GM19463 (cell line): Measurements from ENCODE around the gene CIB2.

Source experiments
- ATAC-seq: cut with Tn5 transposase; IDR thresholded peaks from one replicate; pipeline ENCODE4 v1.9.1; 2021; ENCODE audit warnings: mild to moderate bottlenecking, moderate library complexity; ENCODE audit not compliant: unreplicated experiment

The CIB2 gene

DNA sequence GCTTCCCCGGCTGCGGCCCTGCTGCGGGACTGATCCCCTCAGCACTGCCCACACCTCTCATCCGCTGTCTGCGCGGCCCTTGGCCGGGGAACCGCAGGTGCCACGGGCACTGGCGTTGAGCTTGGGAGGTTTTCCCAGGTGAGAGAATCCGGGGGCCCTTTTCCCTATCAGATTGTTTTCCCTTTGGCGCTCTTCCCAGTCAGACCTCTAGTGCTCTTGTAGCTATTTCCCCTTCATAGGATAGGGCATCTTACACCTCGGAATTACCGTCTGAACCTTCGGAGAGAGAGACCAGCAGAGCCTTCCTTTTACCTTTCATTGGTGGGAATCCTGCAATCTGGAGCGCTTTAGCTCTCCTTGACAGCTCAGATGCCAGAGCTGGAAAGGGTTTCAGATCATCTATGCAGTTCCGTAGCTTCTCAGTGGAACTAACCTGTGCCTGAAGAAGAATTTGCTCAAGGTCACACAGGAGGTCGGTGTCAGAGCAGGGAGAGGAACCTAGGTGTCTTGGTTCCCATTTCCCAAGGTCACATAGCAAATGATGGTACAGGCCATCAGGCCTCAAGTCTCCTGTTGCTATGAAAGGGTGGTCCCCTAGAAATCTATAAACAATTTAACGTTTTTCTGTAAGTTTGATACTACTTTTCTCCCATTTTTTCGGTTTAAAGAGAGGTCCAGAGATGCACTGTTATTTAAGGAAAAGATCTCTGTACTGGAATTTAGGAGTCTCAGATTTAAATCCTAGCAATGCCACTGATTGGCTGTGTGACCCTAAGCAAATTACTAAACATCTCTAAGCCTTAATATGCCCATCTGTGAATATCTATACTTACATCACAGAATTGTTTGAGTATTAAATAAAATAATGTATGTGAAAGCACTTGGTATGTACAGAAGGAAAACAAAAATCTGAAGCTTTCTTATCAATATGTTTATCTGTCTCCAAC, 18.8 kb upstream of the CIB2 start:
- no peak for ATAC-seq

DNA sequence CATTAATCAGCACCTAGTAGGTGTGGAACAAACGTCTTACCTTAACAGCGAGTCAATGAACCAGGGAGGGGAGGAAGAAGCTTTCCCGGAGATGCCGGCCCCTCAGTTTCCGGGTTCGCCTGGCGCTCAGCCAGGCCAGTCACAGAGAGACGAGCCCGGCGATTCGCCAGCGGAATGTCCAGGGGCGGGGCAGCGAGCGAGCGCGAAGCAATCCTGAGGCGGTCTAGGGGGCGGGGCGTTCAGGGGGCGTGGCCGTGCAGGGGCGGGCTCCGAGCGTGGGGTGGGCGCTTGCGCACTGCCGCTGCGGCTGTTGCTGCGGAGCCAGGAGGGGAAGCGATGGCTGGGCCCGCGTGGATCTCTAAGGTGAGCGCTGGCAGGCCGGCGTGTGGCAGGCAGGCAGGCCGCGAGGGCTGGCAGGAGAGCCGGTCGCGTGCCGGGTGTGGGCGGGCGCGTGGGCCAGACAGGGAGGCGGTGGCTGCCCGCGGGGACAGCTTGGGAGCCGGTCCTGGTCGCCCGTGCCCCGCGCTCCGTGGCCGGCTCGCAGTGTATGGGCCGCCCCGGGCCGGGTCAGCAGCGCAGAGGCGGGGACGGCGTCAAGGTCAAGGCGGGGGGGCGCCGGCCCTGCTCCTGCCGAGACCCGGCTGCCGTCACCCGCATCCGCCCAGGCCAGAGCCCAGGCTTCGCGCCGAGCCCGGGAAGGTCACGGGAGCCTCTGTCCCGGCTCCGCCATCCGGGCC, 18.0 kb upstream of the CIB2 start, which contains the start of gene IDH3A:
IDH3A (plus strand) TSS at position 295 of the 737 bp plus-strand sequence; CDS start at position 337, 42 bp downstream.
- ATAC-seq = peak; percentile 82

DNA sequence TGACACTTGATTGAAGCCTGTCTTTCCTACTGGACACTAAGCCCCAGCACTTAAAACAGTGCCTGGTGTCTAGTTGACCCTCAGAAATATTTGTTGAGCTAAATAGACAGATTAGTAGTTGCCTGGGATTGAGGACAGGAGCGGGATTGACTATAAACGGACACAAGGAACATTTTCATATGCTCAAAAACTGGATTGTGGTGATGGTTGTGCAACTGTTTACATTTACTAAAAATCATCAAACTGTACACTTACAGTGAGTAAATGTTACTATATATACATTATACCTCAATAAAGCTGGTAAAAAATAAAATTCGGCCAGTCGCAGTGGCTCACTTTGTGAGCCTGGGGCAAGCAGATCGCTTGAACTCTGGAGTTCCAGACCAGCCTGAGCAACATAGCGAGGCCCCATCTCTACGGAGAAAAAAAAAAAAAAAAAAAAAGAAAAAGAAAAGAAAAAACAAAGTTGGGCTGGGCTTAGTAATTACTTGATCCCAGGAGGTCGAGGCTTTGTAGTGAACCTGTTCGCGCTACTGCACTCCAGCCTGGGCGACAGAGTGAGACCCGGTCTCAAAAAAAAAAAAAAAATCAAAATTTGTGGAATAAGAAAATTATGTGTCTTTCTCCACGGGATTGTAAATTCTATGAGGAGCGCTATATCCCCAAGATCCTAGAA, 17.3 kb upstream of the CIB2 start:
- ATAC-seq = no peak

DNA sequence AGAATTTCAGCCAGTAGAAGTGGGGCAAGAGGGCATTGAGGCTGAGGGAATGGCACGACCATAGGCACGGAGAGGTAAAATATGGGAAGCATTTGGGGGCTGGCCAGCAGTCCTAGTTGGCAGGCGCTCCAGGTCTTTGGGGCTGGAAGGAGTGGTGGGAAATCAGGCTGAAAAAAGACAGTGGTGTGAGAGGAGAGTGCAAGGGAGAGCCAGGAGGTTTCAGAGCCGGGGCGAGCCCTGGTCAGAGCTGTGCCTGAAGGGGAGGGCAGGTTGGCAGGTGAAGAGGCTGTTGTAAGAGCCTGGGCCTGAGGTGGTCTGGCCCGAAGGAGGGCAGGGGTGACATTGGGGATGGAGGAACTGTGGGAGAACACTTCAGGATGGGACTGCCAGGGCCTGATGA, 16.3 kb upstream of the CIB2 start:
- ATAC-seq = no peak

DNA sequence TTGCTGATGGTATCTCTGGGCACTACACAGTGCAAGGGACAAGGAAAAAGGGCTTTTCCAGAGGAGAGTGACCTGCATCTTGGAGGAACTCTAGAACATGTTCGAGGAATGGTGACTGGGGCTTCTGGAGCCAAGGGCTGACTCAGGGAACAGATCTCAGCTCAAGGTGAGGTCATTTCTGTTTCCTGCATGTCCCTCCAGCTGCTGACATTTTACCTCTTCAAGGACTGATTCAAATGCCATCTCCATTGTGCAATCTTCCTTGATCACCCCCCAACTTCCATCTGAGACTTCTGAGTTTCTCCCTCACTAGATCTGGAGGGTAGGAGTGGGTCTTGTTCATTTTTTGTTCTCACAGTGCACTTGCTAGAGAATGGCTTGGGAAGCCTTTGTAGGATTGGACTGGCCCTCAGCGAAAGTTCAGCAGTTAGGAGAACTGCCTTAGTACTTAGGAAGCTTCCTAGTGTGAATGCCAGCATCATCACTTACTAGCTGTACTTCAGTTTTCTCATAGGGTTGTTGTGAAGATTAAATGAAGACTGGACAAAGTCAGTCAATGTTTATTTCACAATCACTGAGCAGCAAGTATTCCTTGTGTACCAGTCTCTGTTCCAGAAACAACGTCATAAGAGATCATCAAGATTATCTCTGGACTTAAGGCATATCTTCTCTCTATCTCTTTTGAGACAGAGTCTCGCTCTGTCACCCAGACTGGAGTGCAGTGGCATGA, 15.3 kb upstream of the CIB2 start:
- no peak for ATAC-seq

DNA sequence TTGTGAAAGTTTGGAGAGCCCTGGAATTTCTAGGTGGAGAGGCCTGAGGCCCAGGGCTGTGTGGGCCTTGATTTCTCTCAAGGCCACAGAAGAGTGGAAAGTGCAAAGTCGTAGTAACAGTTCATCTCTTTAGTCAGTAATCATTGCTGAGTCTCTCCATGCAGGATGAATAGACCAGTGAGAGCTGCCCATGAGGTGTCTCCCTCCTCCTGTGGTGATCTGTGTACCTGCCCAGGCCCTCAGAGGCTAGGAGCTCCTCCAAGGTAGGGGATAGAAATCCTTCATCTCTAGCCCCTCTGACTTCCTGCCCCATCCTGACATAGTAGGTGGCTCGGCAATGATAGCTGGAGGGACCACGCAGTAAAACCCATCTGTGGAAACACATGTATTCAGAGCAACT, 11.1 kb upstream of the CIB2 start:
- no peak for ATAC-seq

DNA sequence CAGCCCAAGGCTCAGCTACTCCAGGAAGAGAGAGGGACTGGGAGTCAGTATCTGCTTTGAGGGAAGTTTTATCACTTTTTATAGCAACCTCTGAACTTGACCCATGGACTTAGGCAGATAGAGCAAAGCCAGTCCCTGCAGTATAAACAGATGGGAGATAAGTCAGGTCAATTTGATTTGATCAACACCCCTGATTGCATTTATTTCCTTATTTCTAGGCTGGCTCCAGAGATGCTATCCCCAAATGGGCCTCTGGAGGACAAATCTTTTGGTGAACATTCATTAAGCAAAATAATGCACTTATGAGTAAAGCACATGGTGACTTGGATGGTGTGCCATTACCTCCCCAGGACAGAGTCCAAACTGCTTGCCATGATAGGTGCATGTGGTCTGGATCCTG, 9.0 kb upstream of the CIB2 start:
- no peak for ATAC-seq

DNA sequence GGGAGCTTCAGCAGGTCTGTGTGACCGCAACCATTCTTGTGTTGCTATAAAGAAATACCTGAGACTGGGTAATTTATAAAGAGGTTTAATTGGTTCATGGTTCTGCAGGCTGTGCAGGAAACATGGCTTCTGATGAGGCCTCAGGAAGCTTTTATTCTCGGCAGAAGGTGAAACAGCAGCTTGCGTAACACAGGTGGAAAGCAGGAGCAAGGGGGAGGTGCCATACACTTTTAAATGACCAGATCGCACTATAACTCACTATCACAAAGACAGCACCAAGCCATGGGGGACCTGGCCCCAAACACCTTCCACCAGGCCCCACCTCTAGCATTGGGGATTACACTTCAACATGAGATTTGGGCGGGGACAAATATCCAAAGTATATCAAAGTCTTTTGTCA, 8.3 kb upstream of the CIB2 start:
- no peak for ATAC-seq

DNA sequence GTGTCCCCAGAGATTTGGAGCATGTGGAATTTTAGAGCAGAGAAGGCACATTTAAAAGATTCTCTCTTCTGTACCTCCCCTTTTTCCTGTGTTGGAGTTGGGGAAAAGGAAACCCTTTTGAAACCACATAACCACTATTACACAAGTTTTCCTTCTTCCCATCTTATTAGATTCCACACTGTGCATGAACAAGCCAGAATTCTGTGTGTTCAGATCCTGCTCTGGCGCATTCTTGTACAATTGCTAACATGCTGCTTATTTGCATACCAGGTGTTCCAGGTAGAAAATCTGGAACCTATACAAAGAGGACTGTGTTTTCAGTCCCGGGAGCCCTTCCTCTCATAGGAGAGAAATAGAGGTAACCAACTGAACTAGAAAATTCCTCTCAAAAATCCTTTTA, 2.6 kb upstream of the CIB2 start:
- no peak for ATAC-seq

DNA sequence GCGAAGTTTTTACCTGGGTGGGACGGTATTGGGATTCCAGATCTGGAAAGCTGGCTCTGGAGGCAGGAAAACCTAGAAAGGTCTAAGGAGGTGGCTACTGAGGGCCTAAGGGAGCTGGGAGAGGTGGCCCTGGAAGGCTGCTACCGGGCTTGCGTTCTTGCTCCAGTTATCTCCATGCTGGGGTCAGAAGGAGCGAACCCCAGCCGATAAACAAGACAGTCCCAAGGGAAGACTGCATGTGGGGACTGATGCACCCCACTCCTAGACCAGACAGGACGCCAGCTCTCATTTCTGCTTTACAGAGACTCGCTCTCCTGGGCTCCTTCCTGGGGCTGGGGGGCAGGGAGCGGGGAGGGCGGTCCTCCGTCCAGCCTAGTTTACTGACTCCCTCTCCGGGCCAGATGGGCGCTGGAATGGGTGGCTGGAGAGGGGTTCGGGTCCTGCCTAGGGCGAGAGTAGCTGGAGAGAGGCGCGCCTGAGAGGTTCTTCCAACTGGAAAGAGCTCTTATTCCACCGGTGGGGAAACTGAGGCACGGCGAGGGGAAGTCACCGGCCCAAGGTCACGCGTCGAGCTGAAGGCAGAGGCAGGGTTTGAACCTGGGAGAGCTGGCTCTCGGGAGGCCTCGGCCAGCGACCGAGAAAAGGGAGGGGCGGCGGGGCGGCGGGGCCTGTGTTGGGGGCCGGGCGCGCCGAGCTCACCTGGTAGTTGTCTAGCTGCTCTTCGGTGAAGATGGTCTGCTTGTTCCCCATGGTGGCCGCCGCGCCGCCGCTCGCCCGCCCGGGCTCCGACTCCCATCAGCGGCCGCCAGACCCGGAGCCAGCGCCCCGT, 565 bp downstream of the CIB2 start:
- ATAC-seq = peak; percentile 45

DNA sequence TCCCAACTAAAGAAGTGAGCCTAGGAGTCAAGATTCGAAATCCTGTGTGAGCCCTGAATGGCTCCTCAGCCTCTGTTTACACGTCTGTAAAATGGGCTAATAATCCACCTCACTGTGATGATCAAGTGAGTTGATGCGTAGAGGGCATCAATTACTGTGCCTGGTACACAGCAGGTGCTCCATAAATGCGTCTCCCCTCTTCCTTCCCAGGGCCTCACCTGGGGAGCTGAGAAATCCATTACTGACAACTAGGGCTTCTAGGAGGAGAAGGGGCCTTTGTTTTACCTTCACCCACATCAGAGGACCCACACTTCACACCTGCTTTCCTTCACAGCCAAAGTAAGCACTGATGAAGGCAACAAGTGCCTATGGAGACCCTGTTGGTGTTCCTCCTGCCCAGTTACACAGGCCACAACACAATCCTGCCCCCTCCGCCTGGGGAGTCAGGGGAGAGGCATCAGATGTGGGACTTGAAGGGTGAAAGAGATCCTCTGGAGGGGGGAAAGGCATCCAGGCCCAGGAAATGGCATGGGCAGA, 1.4 kb downstream of the CIB2 start:
- ATAC-seq = no peak

DNA sequence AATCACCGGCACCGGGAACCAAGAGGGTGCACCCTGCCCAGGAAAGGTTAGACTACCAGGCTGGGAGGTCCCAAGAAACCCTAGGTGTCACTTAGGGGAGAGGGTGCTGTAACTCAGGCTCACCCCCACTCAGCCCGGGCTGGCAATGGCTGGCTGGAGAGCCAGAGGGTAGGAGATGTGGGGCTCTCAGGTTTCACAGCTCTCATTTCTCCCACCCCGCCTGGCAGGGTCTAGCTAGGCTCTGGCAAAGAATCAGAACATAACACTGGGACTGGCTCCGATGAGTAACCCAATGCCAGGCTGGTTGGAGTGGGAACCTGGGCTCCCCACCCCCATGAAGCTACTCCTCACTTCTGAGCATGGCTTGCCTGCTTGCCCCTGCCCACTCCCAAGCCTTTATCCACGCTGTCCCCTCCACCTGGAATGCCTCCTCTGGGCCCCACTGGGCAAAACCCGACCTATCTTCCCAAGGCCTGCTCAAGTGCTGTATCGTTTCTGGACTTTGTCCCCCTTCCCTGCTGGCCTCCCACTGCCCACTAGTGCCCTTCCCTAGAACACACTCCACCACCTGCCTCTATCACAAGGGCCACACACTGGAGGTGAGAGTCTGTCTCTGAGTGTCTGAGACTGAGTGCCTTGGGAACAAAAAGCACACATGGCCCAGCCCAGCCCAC, 2.0 kb downstream of the CIB2 start:
- ATAC-seq = no peak

DNA sequence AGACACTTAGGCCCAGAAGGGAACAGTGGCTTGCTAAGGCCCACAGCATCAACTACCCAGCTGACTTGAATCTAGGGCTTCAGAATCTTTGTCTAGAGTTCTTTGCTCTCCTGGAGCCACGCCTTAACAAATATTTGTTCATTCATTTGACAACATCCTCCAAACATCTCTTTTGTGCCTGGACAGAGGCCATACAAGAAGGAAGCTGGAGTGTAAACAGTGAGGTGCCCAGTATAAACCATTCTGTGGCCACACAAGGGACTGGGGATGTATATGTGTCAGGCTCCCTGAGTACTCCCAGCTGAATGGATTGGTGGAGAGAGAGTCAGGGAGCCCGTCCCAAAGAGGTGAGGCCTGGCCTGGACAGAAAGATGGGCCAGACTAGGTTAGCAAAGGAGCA, 3.4 kb downstream of the CIB2 start:
- no peak for ATAC-seq

DNA sequence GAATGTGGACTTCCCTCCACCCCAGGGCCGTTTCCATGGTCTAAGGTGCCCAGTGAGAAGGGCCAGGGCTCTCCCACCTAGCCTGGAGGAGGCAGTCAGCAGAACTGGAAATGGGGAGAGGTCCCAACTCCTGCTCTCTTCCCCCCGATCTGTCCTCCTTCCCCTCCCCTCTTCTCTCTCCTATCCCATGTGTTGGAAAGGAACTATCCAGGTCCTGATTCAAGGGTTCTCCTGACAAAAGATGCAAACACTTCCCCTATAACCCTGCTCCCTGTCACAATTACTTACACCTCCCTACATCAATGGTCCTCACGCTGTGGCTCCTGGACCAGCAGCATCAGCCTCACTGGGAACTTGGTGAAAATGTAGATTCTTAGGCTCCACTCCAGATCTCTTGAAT, 6.0 kb downstream of the CIB2 start:
- ATAC-seq = no peak

DNA sequence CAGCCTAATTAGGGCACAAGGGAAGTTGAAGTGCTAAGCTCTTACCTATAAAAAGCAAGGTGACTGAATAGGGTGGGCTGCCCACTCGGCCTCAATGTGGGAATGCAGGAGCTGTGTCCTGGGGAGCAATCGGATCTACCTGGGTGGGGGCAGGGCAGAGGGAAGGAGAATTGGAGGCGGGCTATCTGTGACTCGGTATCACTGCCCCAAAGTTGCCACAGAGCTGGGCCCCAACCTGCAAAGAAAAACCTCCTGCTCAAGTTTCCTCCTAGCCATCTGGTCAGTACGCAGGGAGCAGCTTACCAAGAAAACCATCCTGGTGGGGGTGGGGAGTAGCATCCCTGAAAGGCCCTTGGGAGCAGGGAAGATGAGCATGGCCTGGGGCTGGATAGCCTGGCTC, 10.7 kb downstream of the CIB2 start:
- no peak for ATAC-seq

DNA sequence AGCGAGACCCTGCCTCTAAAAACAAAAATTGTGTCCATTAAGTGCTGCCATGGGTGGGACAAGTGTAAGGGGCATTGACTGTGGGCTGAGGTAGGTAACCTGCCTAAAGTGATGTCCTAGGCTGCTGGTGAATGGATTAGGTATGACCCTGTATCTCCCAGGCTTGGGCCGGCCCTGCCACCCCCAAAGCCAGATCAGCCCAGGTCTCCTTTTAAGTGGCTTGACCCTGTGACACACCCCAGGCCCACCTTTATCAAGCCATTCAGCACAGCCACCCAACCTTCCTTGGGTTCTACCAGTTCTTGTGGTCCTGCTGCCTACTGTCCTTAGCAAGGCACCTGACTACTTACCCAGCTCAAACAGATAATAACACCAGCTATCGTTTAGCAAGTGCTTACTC, 18.7 kb downstream of the CIB2 start:
- no peak for ATAC-seq

DNA sequence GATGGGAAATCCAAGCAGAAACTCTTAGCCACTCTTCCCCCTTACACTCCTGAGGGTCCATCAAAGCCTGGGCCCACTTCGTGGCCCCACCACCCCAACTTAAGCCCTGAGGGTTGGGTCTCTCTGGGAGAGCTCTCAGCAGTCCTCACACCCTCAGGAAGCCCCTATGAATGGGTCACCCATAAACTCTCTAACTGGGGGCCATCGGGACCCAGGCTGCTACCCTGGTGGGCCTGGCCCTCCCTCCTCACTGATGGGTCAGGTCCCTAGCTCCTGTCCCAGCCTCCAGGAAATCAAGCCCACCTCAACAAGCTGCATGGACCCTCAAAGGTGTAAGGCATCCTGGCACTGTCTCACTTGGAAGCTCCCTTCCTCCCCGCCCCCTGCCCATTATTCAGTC, 19.5 kb downstream of the CIB2 start:
- ATAC-seq = no peak

DNA sequence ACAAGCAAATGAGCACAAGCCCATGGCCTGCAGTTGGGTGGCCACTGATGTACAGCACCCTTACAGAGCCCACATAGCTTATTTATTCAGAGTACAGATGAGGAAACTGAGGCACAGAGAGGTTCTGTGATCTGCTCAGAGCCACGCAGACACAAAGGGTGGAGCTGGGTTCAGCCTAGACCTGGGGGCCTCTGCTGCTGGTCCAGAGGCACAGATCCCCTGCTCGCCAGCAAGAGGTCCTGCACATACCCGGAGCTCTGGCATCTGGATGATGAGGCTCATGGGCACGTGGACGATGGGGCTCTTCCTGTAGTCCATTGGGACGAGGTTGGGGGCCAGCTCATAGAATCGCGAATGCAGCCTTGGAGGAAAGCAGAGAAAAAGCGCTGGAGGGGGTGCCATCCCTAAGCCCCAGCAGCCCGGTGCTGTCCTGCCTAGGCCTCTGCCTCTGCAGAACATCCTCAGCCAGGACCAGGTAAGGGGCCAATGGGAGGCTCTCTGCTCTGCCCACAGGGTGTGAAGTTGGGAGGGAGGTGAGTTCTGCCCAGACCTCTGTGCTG, 20.2 kb downstream of the CIB2 start:
- ATAC-seq = no peak

DNA sequence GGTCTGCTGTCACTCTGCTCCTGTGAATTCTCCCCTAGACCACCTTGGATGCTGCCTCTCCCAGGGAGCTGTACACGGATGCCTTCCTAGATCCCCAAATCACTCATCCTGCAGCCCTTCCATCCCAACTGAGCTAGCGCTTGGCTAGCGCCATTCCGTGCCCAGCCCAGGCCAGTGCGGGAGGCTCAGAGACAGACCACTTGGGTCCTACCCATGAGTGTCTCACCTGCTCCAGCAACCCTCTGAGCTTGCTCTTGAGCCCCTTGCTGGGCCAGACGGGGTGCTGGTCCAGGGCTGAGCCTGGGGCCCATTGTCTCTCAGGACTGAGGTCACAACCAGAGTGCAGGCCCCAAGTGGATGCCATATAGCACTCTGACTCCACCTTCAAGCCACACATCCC, 21.1 kb downstream of the CIB2 start:
- ATAC-seq = no peak
